SK-N-DZ (cell line): ENCODE measurements around the gene ACTN2.

Source experiments
- DNase-seq: peaks from one replicate; pipeline ENCODE4 v3.0.0-alpha.2; 2015; ENCODE audit warnings: low spot score

The ACTN2 gene

DNA sequence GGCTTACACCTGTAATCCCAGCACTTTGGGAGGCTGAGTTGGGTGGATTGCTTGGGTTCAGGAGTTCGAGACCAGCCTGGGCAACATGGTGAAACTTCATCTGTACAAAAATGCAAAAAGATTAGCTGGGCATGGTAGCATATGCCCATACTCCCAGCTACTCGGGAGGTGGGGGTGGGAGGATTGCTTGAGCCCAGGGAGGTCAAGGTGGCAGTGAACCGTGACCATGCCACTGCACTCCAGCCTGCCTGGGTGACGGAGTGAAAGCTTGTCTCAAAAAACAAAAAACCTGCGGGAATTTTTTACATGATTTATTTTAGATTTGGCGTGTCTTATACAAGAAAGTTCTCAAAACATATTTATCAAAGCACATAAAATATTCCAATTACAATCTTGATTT is 81.0 kb downstream of the ACTN2 start:
- DNase-seq = no peak

DNA sequence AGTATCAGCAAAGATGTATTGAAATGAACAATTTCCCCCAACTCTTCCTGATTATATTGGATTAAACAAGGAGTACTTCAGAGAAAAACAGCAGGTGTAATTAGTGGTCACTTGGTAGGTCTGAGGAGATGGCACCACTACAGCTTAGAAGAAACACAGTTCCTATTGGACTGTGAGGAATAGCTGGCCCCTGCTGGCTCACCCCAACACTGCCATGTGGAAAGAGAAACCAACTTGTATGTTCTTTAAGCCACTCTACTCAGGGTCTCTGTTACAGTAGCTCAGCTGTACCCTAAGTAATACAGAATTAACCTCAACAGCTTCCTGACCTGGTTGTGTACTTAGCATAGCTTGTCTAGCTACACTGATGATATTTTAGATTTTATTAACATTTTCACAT is 82.3 kb downstream of the ACTN2 start:
- DNase-seq = no peak

DNA sequence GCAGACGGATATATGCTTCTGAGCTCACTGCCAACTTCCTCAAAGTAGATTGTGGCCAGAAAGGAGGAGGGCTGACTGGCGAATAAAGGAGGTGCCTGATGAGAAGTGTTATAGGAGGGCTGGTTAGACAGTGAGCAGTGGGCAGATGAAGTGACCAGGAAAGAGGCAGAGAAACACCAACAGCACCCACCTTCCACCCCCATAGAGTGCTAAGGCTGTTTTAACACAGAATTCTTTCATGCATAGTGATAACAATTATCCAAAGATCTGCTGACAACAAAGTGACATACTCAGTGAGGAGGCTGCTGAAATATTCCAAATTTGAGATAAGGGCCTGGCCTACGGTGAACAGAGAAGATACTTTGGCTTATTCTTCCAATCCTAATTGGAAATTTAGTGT is 87.6 kb downstream of the ACTN2 start:
- no peak for DNase-seq

DNA sequence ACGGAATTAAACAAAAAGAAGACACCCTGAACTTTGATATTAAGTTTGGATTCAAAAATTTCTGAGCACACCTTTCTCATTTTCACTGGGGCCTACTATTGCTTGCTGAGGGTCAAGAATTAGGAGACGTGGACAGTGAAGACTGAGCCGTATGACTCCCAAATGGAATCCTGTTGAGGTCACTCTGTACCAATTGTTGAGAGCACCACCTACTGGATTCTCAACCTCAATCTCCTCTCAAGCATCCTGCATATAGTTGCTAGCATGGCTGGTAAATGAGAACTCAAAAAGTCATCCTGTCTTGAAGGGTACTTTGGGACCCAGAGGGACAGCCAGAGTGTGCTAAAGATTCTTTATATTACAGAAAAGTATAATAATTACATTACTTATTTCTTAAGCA is 88.6 kb downstream of the ACTN2 start:
- no peak for DNase-seq

DNA sequence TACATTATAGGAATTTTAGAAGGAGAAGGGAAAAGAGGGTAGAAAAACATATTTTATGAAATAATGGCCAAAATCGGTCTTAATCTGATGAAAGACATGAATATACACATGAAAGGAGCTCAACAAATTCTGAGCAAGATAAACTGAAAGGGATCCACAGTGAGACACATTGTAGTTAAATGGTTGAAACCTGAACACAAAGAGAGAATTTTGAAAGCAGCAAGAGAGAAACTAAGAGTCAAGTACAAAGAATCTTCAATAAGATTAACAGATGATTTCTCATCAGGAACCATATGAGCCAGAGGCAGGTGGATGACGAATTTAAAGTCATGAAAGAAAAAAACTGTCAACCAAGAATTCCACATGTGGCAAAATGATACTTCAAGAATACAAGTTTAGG is 93.0 kb downstream of the ACTN2 start:
- DNase-seq = no peak

DNA sequence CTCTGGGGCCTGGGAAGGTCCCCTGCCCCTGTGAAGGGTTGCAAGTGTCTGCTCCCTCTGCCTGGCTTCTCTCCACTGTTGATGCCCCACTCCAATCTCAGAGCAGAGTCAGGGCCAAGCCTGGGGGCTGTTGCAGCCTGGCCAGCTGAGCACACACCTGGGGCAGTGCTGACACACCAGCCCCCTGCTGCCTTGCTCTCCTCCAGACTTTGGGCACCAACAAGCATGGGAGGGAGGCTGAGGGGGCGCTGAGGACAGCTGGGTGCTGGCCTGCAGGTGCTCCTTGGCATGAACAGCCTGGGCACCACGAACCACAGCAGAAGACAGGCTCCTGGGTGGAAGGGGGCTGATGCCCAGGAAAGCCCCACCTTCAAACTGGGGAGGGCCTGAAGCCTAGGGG is 99.2 kb downstream of the ACTN2 start:
- no peak for DNase-seq

DNA sequence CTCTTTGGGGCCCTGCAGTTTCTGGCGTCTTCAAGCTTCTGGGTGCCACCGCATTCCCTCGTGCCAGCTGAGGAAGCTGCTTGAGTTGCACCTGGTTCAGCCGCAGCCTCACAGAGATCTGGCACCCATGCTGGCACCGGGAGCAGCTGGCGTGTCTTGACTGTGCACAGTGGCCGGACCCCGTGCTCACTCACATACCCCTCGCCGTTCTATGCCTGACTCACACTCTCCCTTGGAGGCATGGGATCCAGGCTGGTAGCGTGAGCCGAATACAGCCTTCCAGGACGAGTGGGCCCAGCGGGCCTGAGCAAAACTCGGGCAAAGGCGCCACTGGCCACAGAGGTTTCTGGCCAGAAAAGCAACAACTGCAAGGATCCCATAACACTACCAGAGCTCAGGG is 100.2 kb downstream of the ACTN2 start:
- no peak for DNase-seq

DNA sequence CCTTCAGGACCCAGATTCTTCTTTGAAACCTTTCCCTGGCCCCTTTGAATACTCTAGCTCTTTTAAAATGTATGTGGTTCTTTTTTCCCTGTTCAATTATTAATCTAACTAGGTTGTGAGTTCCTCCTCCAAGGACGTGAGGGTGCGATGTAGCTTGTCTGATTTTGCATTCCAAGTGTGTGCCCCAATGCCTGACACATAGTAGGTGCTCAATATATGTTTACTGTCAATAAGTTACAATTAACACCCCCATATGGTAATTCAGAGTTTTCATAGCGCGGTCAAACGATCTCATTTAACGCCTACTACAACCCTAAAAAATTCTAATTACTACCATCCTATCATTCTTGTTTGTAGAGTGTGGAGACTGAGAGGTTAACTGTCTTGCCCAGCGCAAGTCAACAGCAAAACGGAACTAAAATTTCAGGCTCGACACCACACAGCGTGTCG is 108.3 kb downstream of the ACTN2 start:
- DNase-seq = no peak

DNA sequence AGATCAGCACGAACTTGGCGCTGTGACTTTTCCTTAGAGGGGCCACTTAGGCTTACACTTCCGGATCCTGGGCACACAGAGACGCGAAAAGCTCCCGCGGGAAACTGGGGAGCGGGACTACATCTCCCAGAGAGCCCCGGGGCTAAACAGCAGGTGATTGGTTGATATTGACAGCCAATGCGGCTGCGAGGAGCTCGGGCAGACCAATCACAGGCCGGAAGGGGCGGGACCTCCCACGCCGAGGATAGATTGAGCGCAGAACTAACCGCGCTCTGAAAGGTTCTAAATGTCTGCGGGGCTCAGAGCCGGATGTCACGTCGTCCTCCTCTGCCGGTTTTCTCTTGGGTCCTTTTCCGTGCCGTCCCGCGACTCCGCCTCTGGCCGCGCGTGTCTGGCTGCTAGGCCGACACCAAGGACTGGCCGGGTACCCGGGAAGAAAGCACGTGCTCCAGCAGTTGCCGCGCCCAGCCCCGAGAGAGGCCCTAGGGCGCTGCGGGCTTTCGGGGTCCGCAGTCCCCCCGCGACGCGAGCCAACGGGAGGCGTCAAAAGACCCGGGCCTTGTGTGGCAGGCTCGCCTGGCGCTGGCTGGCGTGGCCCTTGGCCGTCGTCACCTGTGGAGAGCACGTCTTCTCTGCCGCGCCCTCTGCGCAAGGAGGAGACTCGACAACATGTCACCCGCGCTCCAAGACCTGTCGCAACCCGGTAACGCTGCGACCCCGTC is 108.9 kb downstream of the ACTN2 start, which contains the start of gene MTR:
TSS of gene MTR (plus strand) at position 258 of the 722 bp plus-strand sequence. CDS start at position 670, 412 bp downstream.
- DNase-seq = peak; percentile 99

DNA sequence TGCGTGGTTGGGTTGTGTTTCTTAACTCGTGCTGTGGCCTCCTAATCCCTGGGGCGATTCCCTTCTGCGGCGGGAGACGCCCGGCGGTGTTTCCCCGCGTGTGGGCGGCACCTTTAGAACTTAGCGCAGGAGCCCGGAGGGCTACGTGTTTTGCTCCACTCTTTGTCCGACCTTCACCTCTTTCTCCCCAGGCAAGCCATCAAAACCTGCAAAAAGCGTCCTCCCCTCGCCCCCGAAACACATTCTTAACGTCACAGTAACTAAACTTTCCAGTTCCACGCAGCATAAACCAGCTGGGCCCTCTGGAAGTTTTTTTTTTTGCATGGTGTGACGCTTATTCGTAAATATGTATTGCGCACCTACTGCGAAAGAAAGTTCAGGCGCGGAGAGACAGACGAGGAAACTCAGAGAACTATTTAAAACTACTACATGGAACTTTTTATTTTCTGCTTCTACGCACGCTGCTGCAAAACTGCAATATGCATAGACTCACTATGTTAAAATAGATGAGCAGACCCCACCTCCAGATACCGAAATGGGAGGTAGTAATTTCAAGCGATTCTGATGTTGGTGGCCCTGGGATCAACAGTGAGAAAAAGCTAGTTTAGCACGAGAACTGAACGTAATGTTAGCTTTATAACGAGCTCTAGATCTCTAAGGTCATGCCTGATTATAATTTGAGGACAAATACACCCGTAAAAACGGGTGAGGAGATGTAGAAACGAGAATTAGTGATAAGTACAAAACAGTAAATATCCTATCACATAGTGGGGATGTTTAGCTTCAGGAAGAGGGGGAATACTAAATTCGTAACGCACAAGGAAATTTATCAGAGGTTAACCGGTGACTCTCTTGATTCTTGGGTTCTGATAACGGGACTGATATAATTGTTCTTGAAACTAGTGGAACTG is 109.7 kb downstream of the ACTN2 start:
- no peak for DNase-seq

DNA sequence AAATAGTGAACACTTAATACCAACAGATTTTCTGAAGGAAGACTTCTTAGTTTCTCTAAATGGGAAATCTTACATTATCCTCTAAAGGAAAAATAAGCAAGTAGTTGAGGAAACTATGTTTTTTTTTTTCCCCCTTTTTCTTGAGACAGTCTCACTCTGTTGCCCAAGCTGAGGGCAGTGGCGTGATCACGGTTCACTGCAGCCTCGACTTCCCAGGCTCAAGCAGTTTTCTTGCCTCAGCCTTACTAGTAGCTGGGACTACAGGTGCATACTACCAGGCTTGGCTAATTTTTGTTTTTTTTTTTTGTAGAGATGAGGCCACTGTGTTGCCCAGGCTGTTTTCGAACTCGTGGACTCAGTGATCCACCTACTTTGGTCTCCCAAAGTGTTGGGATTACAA is 112.7 kb downstream of the ACTN2 start:
- no peak for DNase-seq

DNA sequence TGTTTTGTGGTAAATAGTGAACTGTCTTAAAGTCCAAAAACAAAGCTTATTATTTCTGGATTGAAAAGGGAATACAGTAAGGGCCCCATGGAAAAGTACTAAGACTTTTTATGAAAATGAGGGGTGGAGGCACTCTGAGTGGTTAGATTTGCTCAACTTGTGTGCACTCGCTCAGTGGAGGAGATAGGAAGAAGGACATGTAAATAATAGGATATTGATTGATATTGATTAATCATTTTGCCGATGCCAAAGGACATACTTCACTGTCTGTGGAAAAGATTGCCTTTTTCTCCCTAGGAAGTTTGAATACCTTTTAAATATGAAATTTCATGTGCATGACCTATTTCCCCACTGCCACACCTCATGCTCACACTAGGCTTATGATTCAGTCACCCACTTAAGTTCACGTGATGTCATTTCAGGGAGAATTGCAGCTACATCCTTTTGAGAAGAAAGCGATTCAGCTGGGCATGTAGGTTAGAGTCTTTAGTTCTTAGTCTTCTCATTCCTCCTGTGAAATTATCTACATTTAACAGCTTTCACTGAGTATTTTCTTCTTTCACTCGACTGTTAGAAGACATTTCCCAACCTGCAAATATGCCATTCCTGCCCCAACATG is 113.8 kb downstream of the ACTN2 start:
- DNase-seq = no peak

DNA sequence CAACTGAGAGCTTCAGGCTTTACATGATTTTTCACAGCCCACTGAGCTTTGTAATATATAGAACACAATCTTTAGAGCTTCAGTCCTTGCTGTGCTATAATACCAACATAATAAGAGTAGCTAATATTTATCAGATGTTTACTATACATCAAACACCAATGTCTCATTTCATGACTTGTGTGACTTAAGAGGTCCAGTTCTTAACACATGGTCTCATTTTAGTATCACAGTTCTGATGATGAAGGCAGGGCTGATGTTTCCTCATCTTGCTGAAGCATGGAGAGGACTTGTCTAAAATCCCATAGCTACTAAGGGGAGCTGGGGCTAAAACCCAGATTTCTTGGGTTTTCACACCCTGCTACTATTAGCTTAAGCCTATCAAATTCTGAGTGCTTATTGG is 114.3 kb downstream of the ACTN2 start:
- DNase-seq = no peak

DNA sequence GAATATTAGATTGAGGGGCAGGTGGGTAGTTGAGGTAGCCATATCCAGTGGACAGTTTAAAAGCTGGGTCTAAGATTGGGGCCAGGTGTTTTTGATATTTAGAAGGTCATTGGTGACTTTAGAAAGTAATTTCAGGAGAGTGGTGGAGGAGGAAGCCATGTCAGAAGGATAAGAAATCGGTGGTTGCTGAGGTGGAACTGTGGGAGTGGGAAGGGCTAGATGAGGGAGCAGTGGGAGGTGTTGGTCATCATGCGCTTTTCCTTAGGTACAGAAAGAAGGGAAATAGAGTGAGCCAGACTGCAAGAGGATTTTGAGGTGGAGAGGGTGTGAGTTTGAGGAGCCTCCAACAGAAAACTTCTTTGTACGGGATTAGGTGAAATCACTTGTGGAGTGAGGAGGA is 116.0 kb downstream of the ACTN2 start:
- no peak for DNase-seq

DNA sequence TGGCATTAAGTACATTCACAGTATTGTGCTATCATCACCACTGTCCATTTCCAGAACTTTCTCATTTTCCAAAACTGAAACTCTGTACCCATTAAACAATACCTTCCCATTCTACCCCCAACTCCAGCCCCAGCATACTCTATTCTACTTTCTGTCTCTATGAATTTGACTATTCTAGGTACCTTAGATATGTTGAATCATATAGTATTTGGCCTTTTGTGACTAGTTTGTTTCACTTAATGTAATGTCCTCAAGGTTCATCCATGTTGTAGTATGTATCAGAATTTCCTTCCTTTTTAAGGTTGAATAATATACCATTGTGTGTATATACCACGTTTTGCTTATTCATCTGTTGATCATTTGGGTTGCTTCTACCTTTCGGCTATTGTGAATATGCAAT is 120.3 kb downstream of the ACTN2 start:
- DNase-seq = no peak

DNA sequence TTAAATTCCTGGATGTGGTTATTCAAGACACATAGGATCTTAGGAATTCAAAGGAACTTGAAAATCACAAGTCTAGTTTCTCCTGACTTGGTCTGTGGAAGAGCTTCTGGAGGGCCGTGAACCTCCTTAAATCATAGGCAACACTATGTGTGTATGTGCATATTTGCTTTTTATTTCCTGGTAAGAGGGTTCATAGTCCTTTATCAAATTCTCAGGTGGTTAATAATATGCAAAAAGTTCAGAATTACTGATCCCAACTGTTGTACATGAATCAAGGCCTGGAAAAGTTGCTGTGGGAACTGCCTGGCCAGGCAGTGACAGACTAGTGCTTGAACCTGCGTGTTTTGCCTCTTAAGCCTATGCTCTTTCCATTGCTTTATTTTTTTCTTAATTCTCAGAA is 121.7 kb downstream of the ACTN2 start:
- no peak for DNase-seq

DNA sequence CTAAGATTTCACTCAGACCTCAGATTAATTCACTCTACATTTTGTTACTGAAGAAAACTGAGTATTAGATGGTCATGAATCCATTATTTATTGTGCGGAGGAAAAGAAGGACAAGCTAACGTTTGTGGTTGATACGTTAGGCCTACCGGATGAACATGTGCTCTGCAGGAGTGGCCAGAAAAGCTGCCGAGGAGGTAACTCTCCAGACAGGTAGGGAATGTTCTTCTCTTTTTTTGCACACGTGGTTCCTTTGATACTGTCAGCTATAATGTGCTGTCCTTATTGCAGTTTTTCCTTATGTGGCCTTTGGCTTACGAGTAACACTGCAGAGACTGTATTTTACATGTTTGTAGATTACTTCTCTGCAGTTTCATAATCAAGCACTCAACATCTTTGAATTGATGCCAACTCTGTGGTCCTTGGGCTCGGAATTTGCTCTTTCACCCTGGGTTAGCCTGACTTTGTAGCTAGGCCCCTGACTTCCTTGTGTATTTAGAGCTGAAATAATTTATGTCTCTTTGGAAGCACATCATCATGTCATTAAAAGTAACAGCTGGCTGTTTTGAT is 122.3 kb downstream of the ACTN2 start:
- no peak for DNase-seq

DNA sequence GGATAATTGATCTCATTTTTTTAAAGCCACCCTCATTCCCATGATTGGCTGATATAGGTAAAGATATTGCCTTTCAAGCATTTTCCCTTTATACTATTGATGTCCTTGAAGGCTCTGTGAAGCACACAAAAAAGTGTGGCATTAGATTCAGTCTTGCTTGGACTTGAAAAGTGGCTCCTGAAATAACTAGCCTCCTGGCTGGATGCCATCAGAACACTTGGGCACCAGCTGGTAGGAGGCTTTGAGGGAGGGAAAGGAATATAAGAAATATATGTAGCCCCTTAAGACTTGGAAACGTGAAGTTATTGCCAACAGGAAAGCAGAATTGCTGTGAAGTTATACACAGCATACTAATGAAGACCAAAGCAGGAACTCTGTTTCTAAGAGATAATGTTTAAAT is 122.8 kb downstream of the ACTN2 start:
- DNase-seq = no peak

DNA sequence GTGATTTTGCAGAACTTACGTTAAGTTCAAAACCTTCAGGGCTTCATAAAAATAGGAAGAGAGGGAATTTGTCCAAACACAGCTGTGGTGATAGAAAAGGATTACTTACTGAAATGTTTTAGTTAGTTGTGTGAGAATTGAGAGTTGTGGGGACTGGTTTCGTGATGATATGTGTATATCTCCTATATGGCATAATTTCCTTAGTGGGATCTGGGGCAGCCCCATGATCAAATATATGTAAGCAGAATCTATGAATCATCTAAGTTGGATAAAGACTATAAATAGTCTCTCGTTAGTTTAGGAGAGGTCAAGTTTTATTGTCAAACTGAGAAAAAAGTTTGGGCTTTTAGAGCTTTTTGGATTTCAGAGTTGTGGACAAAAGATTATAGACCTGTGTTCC is 123.7 kb downstream of the ACTN2 start:
- no peak for DNase-seq

DNA sequence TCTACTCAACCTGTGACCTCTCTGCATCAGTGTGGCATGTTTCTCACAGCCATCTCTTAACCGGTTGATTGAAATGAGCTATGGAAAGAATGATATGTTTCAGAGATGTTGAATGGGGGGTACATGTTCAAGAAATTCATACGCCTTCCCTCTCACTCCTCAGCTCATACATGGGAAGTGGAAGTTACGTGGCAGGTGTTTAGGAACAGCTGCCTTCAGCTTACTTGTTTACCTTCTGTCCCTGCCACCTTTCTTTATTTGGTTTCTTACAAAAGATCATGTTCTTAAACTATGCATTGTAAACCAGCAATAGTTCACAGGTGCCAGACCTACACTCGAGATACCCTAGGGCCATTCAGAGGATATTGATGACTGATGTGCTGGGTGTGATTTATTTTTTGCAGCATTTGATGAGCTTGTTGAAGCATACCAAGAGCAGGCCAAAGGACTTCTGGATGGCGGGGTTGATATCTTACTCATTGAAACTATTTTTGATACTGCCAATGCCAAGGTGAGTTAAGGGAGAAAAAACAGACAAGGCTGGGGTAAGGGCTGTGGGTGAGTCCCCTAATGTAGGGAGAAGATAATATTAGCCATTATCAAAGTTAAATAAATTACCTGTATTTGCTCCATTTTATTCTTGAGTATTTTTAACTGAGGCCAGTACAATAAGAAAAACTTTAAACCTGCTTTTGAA is 126.2 kb downstream of the ACTN2 start:
- no peak for DNase-seq
